Glomerular endothelial cell (primary cell): ENCODE data around the gene GRIK2. TPM values are rescaled to one million over a fixed set of nuclear protein-coding genes. Genes with fewer than 3 reads are reported as not detected.

Experiments used
- DNase-seq: peaks from one replicate; pipeline ENCODE4 v3.0.0-alpha.2; 2011; ENCODE audit warnings: low read depth, low spot score; ENCODE audit errors: extremely low read depth
- total RNA-seq: library from RNA; depleted of rRNA; stranded (reverse); fragments of >200 nt; gene quantifications from 2 replicates; pipeline ENCODE4 v1.2.3, GENCODE V29; 2015

The GRIK2 gene
- total RNA-seq, 1 donor from 2014 or later: 5.7 TPM

DNA sequence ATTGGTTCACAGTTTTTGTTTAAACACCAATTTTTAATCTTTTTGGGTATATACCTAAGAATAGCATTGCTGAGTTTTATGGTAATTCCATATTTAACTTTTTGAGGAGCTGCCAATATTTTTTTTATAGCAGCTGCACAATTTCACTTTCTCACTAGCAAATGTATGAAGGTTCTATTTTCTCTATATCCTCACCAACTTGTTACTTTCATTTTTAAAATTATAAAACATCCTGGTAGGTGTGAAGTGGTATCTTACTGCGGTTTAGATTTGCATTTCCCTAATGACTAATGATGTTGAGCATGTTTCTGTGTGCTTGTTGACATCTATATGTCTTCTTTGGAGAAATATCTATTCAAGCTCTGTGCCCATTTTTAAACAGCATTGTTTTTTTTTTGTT is 452.1 kb downstream of the GRIK2 start:
- no peak for DNase-seq

GRCh38 chr6:101847690-101848089 is 454.2 kb downstream of the GRIK2 start:
- DNase-seq: no peak

DNA sequence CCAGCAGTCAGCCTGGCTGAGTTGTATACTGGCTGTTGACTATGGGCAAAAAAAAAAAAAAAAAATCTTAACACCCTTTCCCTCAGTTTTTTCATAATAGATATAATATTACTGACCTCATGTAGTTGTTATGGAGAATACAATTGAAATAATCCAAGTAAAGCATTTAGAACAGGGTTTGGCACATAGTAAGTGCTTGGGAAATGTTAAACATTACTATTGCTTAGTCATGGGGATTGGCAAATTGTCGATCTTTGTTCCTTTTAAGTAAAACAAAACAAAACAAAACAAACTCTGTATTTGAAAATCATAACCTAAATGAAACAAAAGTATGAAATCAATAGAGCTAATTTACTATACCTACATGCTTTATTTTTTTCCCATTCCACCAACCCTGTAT is 458.4 kb downstream of the GRIK2 start:
- no peak for DNase-seq

GRCh38 chr6:101853231-101854085 is 459.9 kb downstream of the GRIK2 start:
- no peak for DNase-seq

DNA sequence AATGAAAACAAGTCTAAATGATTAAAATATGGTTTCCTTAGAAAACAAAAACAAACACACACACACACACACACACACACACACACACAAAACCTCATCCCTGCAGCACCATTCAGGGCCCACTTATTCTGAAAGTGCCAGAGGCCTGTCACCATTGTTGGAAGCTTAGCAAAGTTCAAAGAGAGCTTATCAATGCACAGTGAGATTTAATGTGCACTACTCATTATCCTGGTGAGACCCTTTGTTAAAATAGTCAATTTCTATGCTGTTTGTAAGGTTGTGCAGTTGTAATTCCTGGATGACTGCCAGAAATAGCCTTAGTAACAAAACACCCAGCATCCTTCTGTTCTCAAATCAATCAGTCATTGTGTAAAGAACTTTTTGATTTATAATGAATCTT is 482.9 kb downstream of the GRIK2 start:
- no peak for DNase-seq

DNA sequence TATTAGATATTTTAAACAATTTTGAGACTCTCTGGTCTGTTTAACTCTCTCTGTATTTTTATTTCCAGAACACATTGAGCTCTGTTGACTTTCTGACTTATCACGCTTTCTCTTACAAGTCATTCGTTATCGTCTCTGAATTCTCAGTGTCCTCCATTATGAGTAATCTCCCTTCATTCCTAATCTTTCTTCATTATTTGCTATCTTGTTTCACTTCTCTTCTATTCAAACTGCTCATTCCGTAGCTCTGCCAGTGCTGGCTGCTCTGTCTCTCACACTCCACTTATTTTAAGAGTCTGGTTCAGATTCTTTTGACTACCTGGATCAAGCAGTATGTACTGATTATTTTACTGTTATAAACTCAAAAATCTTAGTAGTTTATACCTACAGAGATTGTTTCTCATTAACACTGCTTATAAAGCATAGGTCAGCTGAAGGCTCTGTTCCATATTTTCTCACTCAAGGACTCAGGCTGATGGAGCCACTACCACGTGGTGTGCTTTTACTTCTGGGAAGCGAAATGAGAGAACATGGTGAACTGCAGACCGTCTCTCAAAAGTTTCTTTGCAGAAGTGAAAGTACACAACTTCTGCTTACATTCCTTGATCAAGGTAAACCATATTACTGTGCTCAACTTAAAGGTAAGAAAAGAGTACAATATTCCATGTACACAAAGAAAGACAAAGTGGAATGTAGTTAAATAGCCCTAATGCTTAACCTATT is 485.2 kb downstream of the GRIK2 start:
- no peak for DNase-seq

DNA sequence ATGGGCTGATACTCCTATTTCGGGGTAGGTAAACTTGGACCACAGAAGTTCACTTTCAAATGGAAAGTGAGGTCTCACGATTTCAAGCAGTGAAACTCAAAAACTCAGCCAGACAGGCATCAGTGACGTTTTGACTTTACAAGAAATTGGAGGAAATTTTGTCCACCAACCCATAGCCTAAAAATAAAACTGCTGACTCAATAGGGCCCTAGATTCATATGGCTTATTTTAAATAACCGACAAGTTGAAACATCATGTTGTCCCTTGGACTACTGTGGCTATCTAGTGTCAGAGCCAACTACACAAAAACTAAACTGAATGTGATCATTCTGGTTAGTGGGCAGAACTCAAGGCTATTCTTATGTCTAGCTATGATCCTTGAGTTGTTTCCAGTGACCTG is 486.3 kb downstream of the GRIK2 start:
- no peak for DNase-seq

- no peak for DNase-seq
Measured at GRCh38 chr6:101883505-101883904, 490.0 kb downstream of the GRIK2 start.

DNA sequence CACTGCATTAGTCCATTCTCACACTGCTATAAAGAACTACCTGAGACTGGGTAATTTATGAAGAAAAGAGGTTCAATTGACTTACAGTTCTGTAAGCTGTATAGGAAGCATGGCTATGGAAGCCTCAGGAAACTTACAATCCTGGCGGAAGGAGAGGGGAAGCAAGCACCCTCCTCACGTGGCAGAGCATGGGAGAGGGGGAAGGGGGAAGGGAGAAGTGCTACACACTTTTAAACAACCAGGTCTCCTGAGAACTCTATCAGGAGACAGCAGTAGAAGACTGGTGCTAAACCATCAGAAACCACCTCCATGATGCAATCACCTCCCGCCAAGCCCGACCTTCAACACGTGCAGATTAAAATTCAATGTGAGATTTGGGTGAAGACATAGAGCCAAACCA is 494.0 kb downstream of the GRIK2 start:
- DNase-seq: no peak

DNA sequence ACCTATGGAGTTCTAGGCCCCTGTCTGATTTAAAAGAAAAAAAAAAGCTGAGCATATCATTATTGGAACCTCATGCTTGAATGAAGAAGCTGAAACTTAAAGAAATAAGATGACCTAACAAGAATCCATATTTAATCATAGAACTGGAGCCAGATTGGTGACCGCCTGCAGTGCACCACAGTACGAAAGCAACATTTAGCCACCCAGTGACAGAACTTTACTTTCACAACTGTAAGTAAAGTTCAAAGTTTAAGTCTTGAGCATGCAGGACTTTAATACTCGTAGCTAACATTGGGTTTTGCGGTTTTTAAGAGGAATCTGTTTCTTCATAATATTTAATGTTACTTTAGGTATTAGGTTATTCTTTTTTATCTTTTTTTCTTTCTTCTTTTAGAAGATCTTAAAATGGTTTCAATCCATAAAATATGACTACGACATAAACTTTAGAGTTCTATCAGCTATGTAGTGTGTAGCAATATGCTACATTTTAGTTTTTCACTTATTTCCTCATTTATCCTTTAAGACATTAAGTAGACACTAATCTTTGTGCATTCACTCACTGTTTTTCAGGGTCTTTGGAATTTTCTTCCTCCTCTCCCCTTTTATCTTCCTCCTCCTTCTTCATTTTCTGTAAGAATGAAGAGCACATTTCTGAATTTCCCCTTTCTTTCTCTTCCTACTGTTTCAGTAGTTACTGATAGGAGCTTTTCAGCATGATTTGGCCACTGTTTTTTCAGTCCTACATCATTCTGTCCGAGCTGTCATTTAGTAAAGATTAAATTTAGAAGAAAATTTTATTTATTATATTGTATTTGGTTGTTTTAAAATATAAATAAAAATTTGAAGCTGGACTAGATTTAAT is 514.1 kb downstream of the GRIK2 start:
- DNase-seq: no peak

DNA sequence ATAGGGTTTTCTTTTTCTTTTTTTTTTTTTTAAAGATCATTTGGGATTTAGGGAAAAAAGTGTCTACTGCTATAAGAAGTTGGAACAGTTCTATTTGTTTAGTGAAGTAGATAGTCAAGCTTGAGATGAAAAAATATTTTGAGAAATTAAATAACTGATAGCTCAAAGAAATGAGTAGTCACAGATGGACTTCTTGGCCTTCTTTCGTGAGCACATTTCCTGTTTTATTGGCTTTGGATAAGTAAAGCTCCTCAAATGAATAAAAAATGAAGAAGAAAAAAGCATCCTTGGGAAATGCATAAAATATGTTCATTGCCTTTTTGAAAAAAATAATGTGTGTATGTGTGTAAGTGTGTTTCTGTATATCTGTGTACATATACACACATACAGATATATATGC is 515.9 kb downstream of the GRIK2 start:
- DNase-seq: no peak

DNA sequence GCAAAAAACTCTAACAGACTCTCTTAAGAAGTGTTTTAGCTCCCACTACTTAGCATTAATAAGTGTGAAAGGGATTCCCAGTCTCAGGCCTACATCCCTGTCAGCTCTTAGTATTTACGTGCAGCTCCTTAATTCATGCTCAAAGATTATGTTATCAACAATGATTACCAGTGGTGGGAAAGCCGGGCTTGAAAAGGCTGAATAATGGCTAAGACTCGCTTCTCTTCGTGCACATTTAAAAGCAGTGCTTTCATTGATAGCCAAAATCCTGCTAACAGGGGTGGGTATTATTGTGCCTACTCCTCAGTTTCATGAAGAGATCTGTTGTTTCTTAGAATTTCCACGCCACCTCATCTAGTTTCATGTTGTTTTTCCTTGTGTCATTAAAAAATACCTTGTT is 518.8 kb downstream of the GRIK2 start:
- no peak for DNase-seq

- DNase-seq: no peak
Measured at GRCh38 chr6:101918471-101918870, 525.0 kb downstream of the GRIK2 start.

GRCh38 chr6:101921829-101922450 is 528.4 kb downstream of the GRIK2 start:
- DNase-seq: no peak

DNA sequence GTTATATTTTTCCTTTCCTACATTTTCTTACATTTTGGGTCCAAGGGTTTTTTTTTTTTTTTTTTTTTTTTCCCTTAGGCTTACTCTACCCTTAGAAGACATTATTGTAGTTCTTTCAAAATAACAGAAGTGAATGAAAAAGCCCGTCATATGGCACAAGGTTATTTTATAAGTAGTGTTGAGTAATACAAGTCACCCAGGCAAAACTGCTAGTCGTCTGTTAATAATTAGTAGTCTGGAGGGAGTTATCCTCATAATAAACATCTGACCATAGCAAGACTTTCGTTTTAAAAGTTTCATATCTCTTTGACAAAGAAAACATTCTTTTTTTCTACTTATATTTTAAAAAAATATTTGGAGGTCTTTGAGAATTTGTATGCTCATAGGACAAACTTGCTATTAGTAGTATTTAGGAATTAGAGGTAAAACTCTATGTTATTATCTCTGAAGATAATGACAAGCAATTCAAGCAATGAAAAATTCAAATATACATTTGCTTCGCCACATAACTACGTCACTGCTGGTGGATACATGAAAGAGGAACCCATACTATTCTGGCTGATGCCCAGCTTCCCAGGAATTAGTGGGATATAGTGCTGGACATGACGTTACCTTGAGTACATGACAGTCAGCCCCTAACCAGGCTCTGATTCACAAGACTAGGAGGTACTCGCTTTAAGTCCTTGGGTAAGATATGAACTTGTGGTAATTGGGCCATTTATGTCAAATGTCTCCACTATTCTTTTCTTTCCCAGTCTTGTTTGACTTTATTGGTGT is 532.8 kb downstream of the GRIK2 start:
- DNase-seq: no peak

DNA sequence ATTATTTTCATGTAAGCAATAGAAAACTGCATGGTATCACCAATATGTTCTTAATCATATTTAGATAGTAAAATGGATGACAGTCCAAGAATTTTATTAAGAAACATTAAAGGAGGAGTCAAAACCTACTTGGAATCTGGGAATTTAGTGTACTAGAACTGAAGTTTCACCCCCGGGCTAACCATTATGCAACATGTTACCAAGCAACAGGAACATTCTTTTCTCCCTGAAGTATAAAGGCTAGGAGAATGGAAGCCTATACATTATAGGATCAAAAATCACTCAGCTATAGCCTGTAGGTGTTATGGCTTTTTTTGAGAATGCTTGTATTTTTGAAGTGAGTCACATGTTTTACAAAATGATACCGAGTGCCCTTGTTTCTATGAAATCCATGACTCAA is 538.3 kb downstream of the GRIK2 start:
- DNase-seq: no peak

GRCh38 chr6:101932704-101933103 is 539.2 kb downstream of the GRIK2 start:
- no peak for DNase-seq

GRCh38 chr6:101935732-101936131 is 542.2 kb downstream of the GRIK2 start:
- DNase-seq: no peak

DNA sequence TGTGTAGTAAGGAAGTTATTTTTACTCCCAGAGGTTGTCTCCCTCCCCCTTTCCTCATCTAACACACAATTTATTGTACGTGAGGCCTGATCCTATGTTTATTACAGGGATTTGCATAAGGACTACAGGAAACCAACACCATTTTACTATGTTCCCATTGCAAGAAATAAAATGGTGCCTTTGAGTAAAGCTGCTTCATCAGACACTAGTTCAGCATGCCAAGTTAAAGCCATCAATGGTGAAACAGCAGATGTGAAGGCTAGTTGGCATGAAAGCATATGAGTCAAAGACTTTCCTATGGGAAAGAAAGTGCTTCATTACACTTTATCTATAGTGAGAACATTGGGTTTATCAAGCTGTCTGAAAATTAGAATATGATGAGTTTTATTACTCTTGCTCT is 543.0 kb downstream of the GRIK2 start:
- DNase-seq: no peak

GRCh38 chr6:101937108-101937507 is 543.6 kb downstream of the GRIK2 start:
- DNase-seq: no peak
